ENCODE data around the gene PNMA8C.

PNMA8C gene

GRCh38 chr19:46451352-46451751 is 22.6 kb upstream of the PNMA8C start:
- no peak overlapping the region for H3K4me2 ChIP-seq (ENCODE audit: insufficient read depth, low read length)
- H3K9ac ChIP-seq (ENCODE audit: low read depth, low read length), result no peak overlapping the region
- H3K9me3 ChIP-seq (ENCODE audit: insufficient read depth, low read length, severe bottlenecking), result no peaks in the 10 kb centered on the region
- H3K4me1 ChIP-seq (ENCODE audit: insufficient read depth, low read length), result no peaks in the 10 kb centered on the region
- no peak overlapping the region for H3K27ac ChIP-seq (ENCODE audit: low read length)
- no peaks in the 10 kb centered on the region for H4K20me1 ChIP-seq (ENCODE audit: insufficient read depth, low read length)
- H3K79me2 ChIP-seq (ENCODE audit: insufficient read depth, low read length), result no peaks in the 10 kb centered on the region
- ATAC-seq (ENCODE audit: insufficient read depth, low read depth) (no peak), DNase-seq (no peak)
- no peaks in the 10 kb centered on the region for H3K36me3 ChIP-seq (ENCODE audit: insufficient read depth, low read length)
- H3K4me3 ChIP-seq (ENCODE audit: low read depth in 1 of 2, low read length in 2 of 2), result no peak overlapping the region
- no peak for TF ChIP-seq CTCF (IDR thresholded peaks at IDR 0.05; ENCODE audit: borderline replicate concordance, extremely low read depth, low read length, poor library complexity, severe bottlenecking)
- no peak for TF ChIP-seq EZH2 (IDR thresholded peaks at IDR 0.05; ENCODE audit: borderline replicate concordance, low read depth, low read length, severe bottlenecking)
- peaks cover 5% of the 10 kb centered on the region for H3K27me3 ChIP-seq (ENCODE audit: insufficient read depth, low read length, poor library complexity)
- no peak overlapping the region for H2AFZ ChIP-seq (ENCODE audit: low read depth, low read length)

- Histone ChIP-seq H3K27me3 (ENCODE audit: insufficient read depth, low read length, poor library complexity) (peaks cover 5% of the 10 kb centered on the region), H3K27ac (ENCODE audit: low read length) (no peak overlapping the region), H3K9me3 (ENCODE audit: insufficient read depth, low read length, severe bottlenecking) (no peaks in the 10 kb centered on the region), H3K9ac (ENCODE audit: low read depth, low read length) (no peak overlapping the region), H3K79me2 (ENCODE audit: insufficient read depth, low read length) (no peaks in the 10 kb centered on the region), H3K4me1 (ENCODE audit: insufficient read depth, low read length) (no peaks in the 10 kb centered on the region), H3K36me3 (ENCODE audit: insufficient read depth, low read length) (no peaks in the 10 kb centered on the region), H4K20me1 (ENCODE audit: insufficient read depth, low read length) (no peaks in the 10 kb centered on the region), H3K4me2 (ENCODE audit: insufficient read depth, low read length) (no peak overlapping the region), H2AFZ (ENCODE audit: low read depth, low read length) (no peak overlapping the region), H3K4me3 (ENCODE audit: low read depth in 1 of 2, low read length in 2 of 2) (no peak overlapping the region)
- DNase-seq, result no peak
- no peak for ATAC-seq (ENCODE audit: insufficient read depth, low read depth)
- TF ChIP-seq CTCF (IDR thresholded peaks at IDR 0.05; ENCODE audit: borderline replicate concordance, extremely low read depth, low read length, poor library complexity, severe bottlenecking) (no peak), EZH2 (IDR thresholded peaks at IDR 0.05; ENCODE audit: borderline replicate concordance, low read depth, low read length, severe bottlenecking) (no peak)
Measured at GRCh38 chr19:46450737-46451136, 22.0 kb upstream of the PNMA8C start.

GRCh38 chr19:46449228-46449627 is 20.5 kb upstream of the PNMA8C start:
- H3K27me3 ChIP-seq (ENCODE audit: insufficient read depth, low read length, poor library complexity), result peaks cover 5% of the 10 kb centered on the region
- no peak overlapping the region for H3K9ac ChIP-seq (ENCODE audit: low read depth, low read length)
- no peak overlapping the region for H3K4me3 ChIP-seq (ENCODE audit: low read depth in 1 of 2, low read length in 2 of 2)
- H3K36me3 ChIP-seq (ENCODE audit: insufficient read depth, low read length), result no peaks in the 10 kb centered on the region
- TF ChIP-seq CTCF (IDR thresholded peaks at IDR 0.05; ENCODE audit: borderline replicate concordance, extremely low read depth, low read length, poor library complexity, severe bottlenecking) (no peak), EZH2 (IDR thresholded peaks at IDR 0.05; ENCODE audit: borderline replicate concordance, low read depth, low read length, severe bottlenecking) (no peak)
- H3K9me3 ChIP-seq (ENCODE audit: insufficient read depth, low read length, severe bottlenecking), result no peaks in the 10 kb centered on the region
- no peaks in the 10 kb centered on the region for H3K4me1 ChIP-seq (ENCODE audit: insufficient read depth, low read length)
- H2AFZ ChIP-seq (ENCODE audit: low read depth, low read length), result no peak overlapping the region
- H3K27ac ChIP-seq (ENCODE audit: low read length), result no peak overlapping the region
- DNase-seq (no peak), ATAC-seq (ENCODE audit: insufficient read depth, low read depth) (no peak)
- no peaks in the 10 kb centered on the region for H4K20me1 ChIP-seq (ENCODE audit: insufficient read depth, low read length)
- no peak overlapping the region for H3K4me2 ChIP-seq (ENCODE audit: insufficient read depth, low read length)
- H3K79me2 ChIP-seq (ENCODE audit: insufficient read depth, low read length), result no peaks in the 10 kb centered on the region

GRCh38 chr19:46448601-46449000 is 19.9 kb upstream of the PNMA8C start:
- no peak overlapping the region for H3K27ac ChIP-seq (ENCODE audit: low read length)
- H4K20me1 ChIP-seq (ENCODE audit: insufficient read depth, low read length), result no peaks in the 10 kb centered on the region
- H3K36me3 ChIP-seq (ENCODE audit: insufficient read depth, low read length), result no peaks in the 10 kb centered on the region
- H3K79me2 ChIP-seq (ENCODE audit: insufficient read depth, low read length), result no peaks in the 10 kb centered on the region
- no peak overlapping the region for H2AFZ ChIP-seq (ENCODE audit: low read depth, low read length)
- DNase-seq (no peak), ATAC-seq (ENCODE audit: insufficient read depth, low read depth) (no peak)
- no peaks in the 10 kb centered on the region for H3K9me3 ChIP-seq (ENCODE audit: insufficient read depth, low read length, severe bottlenecking)
- no peak overlapping the region for H3K4me3 ChIP-seq (ENCODE audit: low read depth in 1 of 2, low read length in 2 of 2)
- TF ChIP-seq EZH2 (IDR thresholded peaks at IDR 0.05; ENCODE audit: borderline replicate concordance, low read depth, low read length, severe bottlenecking) (no peak), CTCF (IDR thresholded peaks at IDR 0.05; ENCODE audit: borderline replicate concordance, extremely low read depth, low read length, poor library complexity, severe bottlenecking) (no peak)
- no peak overlapping the region for H3K4me2 ChIP-seq (ENCODE audit: insufficient read depth, low read length)
- no peaks in the 10 kb centered on the region for H3K4me1 ChIP-seq (ENCODE audit: insufficient read depth, low read length)
- no peak overlapping the region for H3K9ac ChIP-seq (ENCODE audit: low read depth, low read length)
- peaks cover 5% of the 10 kb centered on the region for H3K27me3 ChIP-seq (ENCODE audit: insufficient read depth, low read length, poor library complexity)

Measured in DND-41 (cell line).